ENCODE measurements around the gene ADGRE1. TPM values are rescaled to one million over a fixed set of nuclear protein-coding genes. Genes with fewer than 3 reads are reported as not detected.

The ADGRE1 gene
- total and polyA plus RNA-seq, 2 of the 8 experiments (the other 6 are each of a cell fraction or from before 2014, with no cell fraction given), result not detected

GRCh38 chr19:6853868-6854267, 33.5 kb upstream of the ADGRE1 start:
- H2BK20ac ChIP-seq (ENCODE audit: low read length), result no peak overlapping the region
- H4K91ac ChIP-seq (replicated peaks; ENCODE audit: insufficient read length, low read length), result no peak overlapping the region
- no peak overlapping the region for H2AFZ ChIP-seq (ENCODE audit: low read length)
- FAIRE-seq (no peak), DNase-seq (ENCODE audit: low read depth in 1 of 2, low spot score in 2 of 2) (no peak)
- no peak overlapping the region for H2BK15ac ChIP-seq (ENCODE audit: low read length)
- H3K27ac ChIP-seq (ENCODE audit: low read depth, low read length), result no peak overlapping the region
- no peak overlapping the region for H4K8ac ChIP-seq (ENCODE audit: extremely low read depth, insufficient read depth, low read length)
- no peaks in the 10 kb centered on the region for H3K36me3 ChIP-seq (ENCODE audit: control insufficient read depth in 2 of 4, insufficient read depth in 4 of 4, low read length in 3 of 4)
- no peak overlapping the region for H3K4me2 ChIP-seq (ENCODE audit: insufficient read depth in 1 of 2, low read depth in 2 of 2, low read length in 2 of 2)
- ChIA-PET CTCF (ENCODE audit: partially characterized antibody) (interaction anchor here (1.6 kb wide), 1 partner anchor 10 kb away, joined by 5 read pairs; no protein-coding TSS in a partner anchor), POLR2A (ENCODE audit: partially characterized antibody) (no interaction called here)
- no peak overlapping the region for H2BK5ac ChIP-seq (ENCODE audit: low read depth, low read length)
- H4K5ac ChIP-seq (ENCODE audit: insufficient read length, low read depth, low read length), result no peak overlapping the region
- H3K79me2 ChIP-seq (ENCODE audit: control insufficient read depth in 1 of 2, insufficient read depth in 2 of 2, low read length in 2 of 2), result no peaks in the 10 kb centered on the region
- no peak overlapping the region for H2BK120ac ChIP-seq (replicated peaks; ENCODE audit: low read depth, low read length)
- H4K20me1 ChIP-seq (replicated peaks in 1 of 2; ENCODE audit: control insufficient read depth in 1 of 2, insufficient read depth in 2 of 2, low read length in 2 of 2), result no peaks in the 10 kb centered on the region
- no peak overlapping the region for H3K18ac ChIP-seq (ENCODE audit: extremely low read depth, low read length)
- no peaks in the 10 kb centered on the region for H3K79me1 ChIP-seq (ENCODE audit: low read depth, low read length)
- no peak overlapping the region for H3K56ac ChIP-seq (replicated peaks; ENCODE audit: insufficient read length, low read depth, low read length)
- no peak overlapping the region for H2AK5ac ChIP-seq (ENCODE audit: low read depth, low read length)
- H3K4me3 ChIP-seq (ENCODE audit: extremely low read depth in 1 of 4, insufficient read depth in 2 of 4, low read depth in 3 of 4, low read length in 4 of 4), result no peak overlapping the region
- no peak overlapping the region for H3K4ac ChIP-seq (replicated peaks; ENCODE audit: insufficient read length, low read depth, low read length)
- H3K9me3 ChIP-seq (ENCODE audit: insufficient read depth in 2 of 2, low read depth in 1 of 2, low read length in 1 of 2), result peaks cover 22 to 51% of the 10 kb centered on the region in 2 experiments
- H3K23ac ChIP-seq (ENCODE audit: insufficient read length), result no peak overlapping the region
- H3K23me2 ChIP-seq (ENCODE audit: low read depth, low read length), result peaks cover 3% of the 10 kb centered on the region; the same call in 1 of the 2 replicates
- H3K4me1 ChIP-seq (replicated peaks in 1 of 4; ENCODE audit: control insufficient read depth in 3 of 4, insufficient read depth in 4 of 4, low read length in 3 of 4), result no peaks in the 10 kb centered on the region
- H3K27me3 ChIP-seq (replicated peaks in 1 of 4; ENCODE audit: control insufficient read depth in 3 of 4, extremely low read depth in 1 of 4, insufficient read depth in 3 of 4, low read length in 3 of 4), result no peaks in the 10 kb centered on the region
- 90% methylated on average over 10 of the region's 11 CpGs; no CpG with 5 or more reads in 1 of the 2 experiments for WGBS, 2 experiments (ENCODE audit: extremely low coverage in 1 of 2, insufficient coverage in 1 of 2, insufficient read length in 1 of 2, insufficient replicate concordance in 2 of 2, low coverage in 1 of 2, low lambda C conversion rate in 2 of 2, missing lambda C conversion rate in 1 of 2)
- H2BK12ac ChIP-seq (ENCODE audit: low read depth, low read length), result no peak overlapping the region
- no peak overlapping the region for H3K14ac ChIP-seq (ENCODE audit: insufficient read length)
- no peak overlapping the region for H3K9ac ChIP-seq (replicated peaks in 1 of 4; ENCODE audit: extremely low read depth in 1 of 4, low read depth in 3 of 4, low read length in 3 of 4)
- TF ChIP-seq CHD2 (IDR thresholded peaks at IDR 0.05; ENCODE audit: low read length) (no peak), BACH1 (IDR thresholded peaks at IDR 0.05; ENCODE audit: low read length) (no peak), YY1 (IDR thresholded peaks at IDR 0.05; ENCODE audit: low read depth, low read length) (no peak), CHD1 (IDR thresholded peaks at IDR 0.05; ENCODE audit: low read depth, low read length) (no peak), FOSL1 (IDR thresholded peaks at IDR 0.05; ENCODE audit: insufficient read depth, low read depth, low read length) (no peak), SRF (IDR thresholded peaks at IDR 0.05; ENCODE audit: low read depth, low read length) (no peak), EP300 (IDR thresholded peaks at IDR 0.05; ENCODE audit: borderline replicate concordance in 1 of 2, low read depth in 2 of 2, low read length in 2 of 2) (no peak), KDM4A (IDR thresholded peaks at IDR 0.05; ENCODE audit: low read depth, low read length, severe bottlenecking) (no peak), PHF8 (conservative IDR thresholded peaks at IDR 0.05; ENCODE audit: low read depth, low read length) (no peak), NRF1 (IDR thresholded peaks at IDR 0.05; ENCODE audit: low read depth, low read length) (no peak)

Data from H1 (cell line).